HG03103 (cell line): ENCODE data around the gene MYLK.
"Not testable (repeated sequence)": the region's sequence is repeated elsewhere in the genome, so short reads cannot be mapped to it uniquely, and the experiment has no call there.

ENCODE experiments used
- ATAC-seq: cut with Tn5 transposase; IDR thresholded peaks from one replicate; pipeline ENCODE4 v1.9.1; 2021; ENCODE audit warnings: low read depth; ENCODE audit not compliant: unreplicated experiment

The MYLK gene

GRCh38 chr3:123707641-123708040 is 176.5 kb downstream of the MYLK start:
- not testable (repeated sequence) for ATAC-seq

GRCh38 chr3:123706871-123707270 is 177.3 kb downstream of the MYLK start:
- ATAC-seq = no peak

GRCh38 chr3:123705488-123706285 is 178.4 kb downstream of the MYLK start:
- ATAC-seq = no peak

- ATAC-seq = not testable (repeated sequence)
These were observed 180.5 kb downstream of the MYLK start for GRCh38 chr3:123703663-123704062.

GRCh38 chr3:123702720-123703119 is 181.4 kb downstream of the MYLK start:
- no peak for ATAC-seq

GRCh38 chr3:123702057-123702456 is 182.1 kb downstream of the MYLK start:
- ATAC-seq = not testable (repeated sequence)

- no peak for ATAC-seq
These were observed 183.1 kb downstream of the MYLK start for GRCh38 chr3:123700791-123701722.

- ATAC-seq = no peak
These were observed 185.3 kb downstream of the MYLK start for GRCh38 chr3:123698813-123699212.

GRCh38 chr3:123696808-123697207 is 187.3 kb downstream of the MYLK start:
- ATAC-seq = no peak

GRCh38 chr3:123695731-123696640 is 188.1 kb downstream of the MYLK start:
- ATAC-seq = no peak

- ATAC-seq = no peak
These were observed 189.0 kb downstream of the MYLK start for GRCh38 chr3:123695152-123695551.

- ATAC-seq = no peak
These were observed 189.6 kb downstream of the MYLK start for GRCh38 chr3:123694366-123695087.

- ATAC-seq = no peak
These were observed 190.4 kb downstream of the MYLK start for GRCh38 chr3:123693584-123694190.

- ATAC-seq = no peak
These were observed 191.5 kb downstream of the MYLK start for GRCh38 chr3:123692671-123693070.

- no peak for ATAC-seq
These were observed 192.1 kb downstream of the MYLK start for GRCh38 chr3:123692041-123692440.

- ATAC-seq = no peak
These were observed 194.3 kb downstream of the MYLK start for GRCh38 chr3:123689831-123690230.

- no peak for ATAC-seq
These were observed 195.8 kb downstream of the MYLK start for GRCh38 chr3:123688241-123688747.

- no peak for ATAC-seq
These were observed 196.8 kb downstream of the MYLK start for GRCh38 chr3:123687286-123687685.

- ATAC-seq = no peak
These were observed 197.9 kb downstream of the MYLK start for GRCh38 chr3:123686251-123686650.
